Measurements from ENCODE around the gene DSG3. TPM values are rescaled to one million over a fixed set of nuclear protein-coding genes. Genes with fewer than 3 reads are reported as not detected.

DSG3 gene
- total and polyA plus RNA-seq, 10 of the 15 experiments (the other 5 are each of a cell fraction or from before 2014, with no cell fraction given), result 0.01 to 0.36 (median 0.30) TPM

DNA sequence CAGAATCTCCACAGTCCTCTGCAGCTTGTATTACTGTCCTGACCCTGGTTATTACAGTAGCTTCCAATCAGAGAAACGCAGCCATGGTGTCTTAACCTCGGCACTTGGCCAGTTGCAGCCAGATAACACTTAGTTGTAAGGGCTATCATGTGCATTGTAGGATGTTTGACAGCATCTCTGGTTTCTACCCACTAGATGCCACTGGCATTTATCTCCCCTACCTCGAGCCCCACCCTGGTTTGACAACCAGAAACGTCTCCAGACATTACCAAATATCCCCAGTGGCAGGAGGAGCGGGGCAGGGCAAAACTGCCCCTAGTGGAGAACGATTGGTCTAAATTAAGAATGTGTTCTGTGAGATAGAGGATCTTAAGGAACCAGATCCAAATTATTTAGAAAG is 63.6 kb downstream of the DSG3 start:
- H3K9ac ChIP-seq (ENCODE audit: control insufficient read depth, insufficient read depth, low read length), result no peak overlapping the region
- H3K4me3 ChIP-seq, result no peak overlapping the region
- H3K79me2 ChIP-seq (ENCODE audit: control insufficient read depth, insufficient read depth, low read length), result peaks cover 11% of the 10 kb centered on the region
- H3K27ac ChIP-seq (ENCODE audit: control insufficient read depth, insufficient read depth), result 0 out of 2 replicates have a peak overlapping the region, but pooled peaks have one; percentile 7
- no peaks in the 10 kb centered on the region; the same call in 2 of the 3 replicates for H3K9me3 ChIP-seq (replicated peaks; ENCODE audit: control insufficient read depth, insufficient read depth, low read length)
- H3K4me1 ChIP-seq (ENCODE audit: control insufficient read depth, insufficient read depth, low read length), result peaks cover 13% of the 10 kb centered on the region
- peak overlapping the region; percentile 21; the same call in 1 of the 2 replicates for H2AFZ ChIP-seq (ENCODE audit: control insufficient read depth, low read depth, low read length)
- H3K4me2 ChIP-seq (ENCODE audit: control insufficient read depth, insufficient read depth), result peak overlapping the region; percentile 53; the same call in 1 of the 2 replicates
- POLR2A ChIA-PET, result interaction anchor here (1.0 to 3.0 kb wide), 2 partner anchors 10 to 11 kb away, joined by 3 to 9 read pairs; no protein-coding TSS in a partner anchor
- no peaks in the 10 kb centered on the region for H3K36me3 ChIP-seq (ENCODE audit: control insufficient read depth in 2 of 2, insufficient read depth in 2 of 2, low read length in 1 of 2)
- H4K20me1 ChIP-seq (ENCODE audit: control insufficient read depth, insufficient read depth), result no peaks in the 10 kb centered on the region
- SMC1A ChIA-PET (ENCODE audit: uncharacterized antibody, unreplicated experiment), result interaction anchor here (0.9 to 3.2 kb wide), 6 partner anchors 8 to 86 kb away, joined by 3 to 21 read pairs (median 8); partner anchors contain the start of gene DSG2
- 33% methylated on average over 6 of the region's 6 CpGs for WGBS (ENCODE audit: insufficient coverage, insufficient replicate concordance, low lambda C conversion rate, missing lambda C conversion rate)
- RAD21 ChIA-PET (ENCODE audit: unreplicated experiment), result interaction anchor here (3.1 kb wide), 1 partner anchor 11 kb away, joined by 16 read pairs; no protein-coding TSS in a partner anchor
- DNase-seq (ENCODE audit: low read depth, low spot score) (no peak), ATAC-seq (peak; percentile 62), FAIRE-seq (no peak)
- no TSS peak for BruUV-seq (replicated peaks)
- in situ Hi-C loops (cut with MboI), result no loop called here
- CTCF ChIA-PET, result interaction anchor here (0.7 to 1.4 kb wide), 4 partner anchors 11 to 87 kb away, joined by 3 to 6 read pairs (median 5); no protein-coding TSS in a partner anchor
- H3K27me3 ChIP-seq (replicated peaks in 1 of 2; ENCODE audit: control insufficient read depth in 2 of 2, insufficient read depth in 2 of 2, low read length in 1 of 2), result no peaks in the 10 kb centered on the region
- no peak for TF ChIP-seq NFXL1 (IDR thresholded peaks at IDR 0.05; ENCODE audit: borderline replicate concordance)
- TF ChIP-seq, protein P1, sequence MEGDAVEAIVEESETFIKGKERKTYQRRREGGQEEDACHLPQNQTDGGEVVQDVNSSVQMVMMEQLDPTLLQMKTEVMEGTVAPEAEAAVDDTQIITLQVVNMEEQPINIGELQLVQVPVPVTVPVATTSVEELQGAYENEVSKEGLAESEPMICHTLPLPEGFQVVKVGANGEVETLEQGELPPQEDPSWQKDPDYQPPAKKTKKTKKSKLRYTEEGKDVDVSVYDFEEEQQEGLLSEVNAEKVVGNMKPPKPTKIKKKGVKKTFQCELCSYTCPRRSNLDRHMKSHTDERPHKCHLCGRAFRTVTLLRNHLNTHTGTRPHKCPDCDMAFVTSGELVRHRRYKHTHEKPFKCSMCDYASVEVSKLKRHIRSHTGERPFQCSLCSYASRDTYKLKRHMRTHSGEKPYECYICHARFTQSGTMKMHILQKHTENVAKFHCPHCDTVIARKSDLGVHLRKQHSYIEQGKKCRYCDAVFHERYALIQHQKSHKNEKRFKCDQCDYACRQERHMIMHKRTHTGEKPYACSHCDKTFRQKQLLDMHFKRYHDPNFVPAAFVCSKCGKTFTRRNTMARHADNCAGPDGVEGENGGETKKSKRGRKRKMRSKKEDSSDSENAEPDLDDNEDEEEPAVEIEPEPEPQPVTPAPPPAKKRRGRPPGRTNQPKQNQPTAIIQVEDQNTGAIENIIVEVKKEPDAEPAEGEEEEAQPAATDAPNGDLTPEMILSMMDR (IDR thresholded peaks at IDR 0.05 in 2 of 3, conservative IDR thresholded peaks at IDR 0.05 in 1 of 3; ENCODE audit: control insufficient read depth in 2 of 3, extremely low read depth in 1 of 3, insufficient read depth in 1 of 3, low read depth in 3 of 3, low read length in 3 of 3), result peak in 2 of 3 experiments; percentile 23 to 44; a peak in 2 of 6 replicates
- TF ChIP-seq RAD21 (IDR thresholded peaks at IDR 0.05; ENCODE audit: insufficient read depth, low read depth, low read length), result peak; percentile 46
- intact Hi-C loops (cut with micrococcal nuclease; ENCODE audit: unreplicated experiment), result no loop called here

Data from GM12878 (cell line).